Stimulated activated CD4-positive, alpha-beta T cell treated with anti-CD3 and anti-CD28 coated beads, TNF-alpha, amount 100 ng/mL, for 1 hour (primary cell): ENCODE measurements around the gene KCNMA1.

Experiments used
- DNase-seq, 3 donors: peaks; one replicate each; pipeline ENCODE4 v3.0.0-alpha.2; 2020; ENCODE audit warnings: low read depth in 3 of 3, low spot score in 1 of 3

The KCNMA1 gene

DNA sequence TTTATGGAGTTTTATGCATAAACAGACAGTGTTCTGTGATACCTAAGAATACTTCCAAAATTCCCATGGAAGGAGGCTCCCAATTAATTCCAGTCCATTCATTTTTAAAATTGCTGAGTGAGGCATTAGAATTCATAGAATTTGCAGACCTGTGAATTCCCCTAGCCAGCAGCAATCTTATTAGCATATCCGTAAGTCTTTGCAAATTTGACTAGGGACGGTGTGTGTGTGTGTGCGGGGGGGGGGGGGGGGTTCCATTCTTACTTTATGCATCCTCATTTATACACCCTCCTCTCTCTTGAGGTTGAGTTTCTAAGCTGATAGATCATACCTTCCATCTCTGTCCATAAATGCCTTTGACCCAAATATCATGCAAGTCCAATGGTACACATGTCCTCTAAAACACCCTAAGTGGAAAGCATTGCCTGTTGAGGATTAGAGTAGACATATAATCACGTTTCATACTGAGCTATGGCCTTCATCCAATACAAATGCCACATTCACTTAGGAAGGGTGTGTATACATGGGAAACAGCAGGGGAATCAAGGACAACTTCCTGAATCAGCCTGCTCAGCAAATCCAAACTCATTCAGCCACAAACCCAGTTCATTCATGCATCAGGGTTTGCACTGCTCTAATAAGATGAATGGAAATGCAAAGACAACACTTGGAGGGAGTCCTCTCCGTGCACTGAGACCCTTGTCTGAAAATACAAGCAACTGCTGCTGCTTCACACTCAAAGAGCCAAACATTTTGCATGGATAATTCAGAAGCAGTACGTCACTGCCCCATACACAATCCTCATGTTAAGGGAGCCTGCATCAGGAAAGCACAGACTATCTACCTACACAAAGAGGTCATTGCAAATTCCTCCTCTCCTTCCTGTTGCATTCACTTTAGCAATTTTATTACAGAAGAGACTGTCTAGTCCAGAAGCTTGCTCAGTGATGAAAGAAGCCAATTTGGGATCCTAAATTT lies 350.8 kb downstream of the KCNMA1 start:
- no peak for DNase-seq

DNA sequence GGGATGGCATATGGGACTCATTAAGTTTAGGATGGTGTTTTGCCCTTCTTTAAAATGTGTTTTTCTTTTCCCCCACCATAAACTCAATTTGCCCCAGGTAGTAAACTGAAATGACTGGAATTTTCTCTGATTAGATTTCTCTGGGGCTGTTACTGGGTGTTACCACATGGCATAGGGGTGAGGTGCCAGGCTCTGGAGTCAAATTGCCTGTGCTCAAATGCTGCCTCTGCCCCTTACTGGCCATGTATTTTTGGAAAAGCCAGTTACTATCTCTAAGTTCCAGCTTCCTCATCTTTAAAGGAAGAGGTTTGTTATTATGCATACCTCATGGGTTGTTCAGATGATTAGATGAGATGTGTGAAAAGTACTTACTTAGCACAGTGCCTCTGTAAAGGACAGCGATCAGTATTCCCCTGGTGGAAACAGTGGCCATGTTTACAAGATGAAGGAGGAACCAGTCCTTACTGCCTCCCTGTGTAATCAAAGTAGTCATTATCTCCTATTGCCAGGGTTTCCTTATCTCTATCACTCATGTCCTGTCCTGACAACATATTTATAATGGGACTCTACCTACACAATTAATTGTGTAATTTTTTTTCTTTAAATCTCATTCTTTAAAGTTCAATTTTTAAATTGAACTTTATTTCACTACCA lies 352.0 kb downstream of the KCNMA1 start:
- DNase-seq = no peak

DNA sequence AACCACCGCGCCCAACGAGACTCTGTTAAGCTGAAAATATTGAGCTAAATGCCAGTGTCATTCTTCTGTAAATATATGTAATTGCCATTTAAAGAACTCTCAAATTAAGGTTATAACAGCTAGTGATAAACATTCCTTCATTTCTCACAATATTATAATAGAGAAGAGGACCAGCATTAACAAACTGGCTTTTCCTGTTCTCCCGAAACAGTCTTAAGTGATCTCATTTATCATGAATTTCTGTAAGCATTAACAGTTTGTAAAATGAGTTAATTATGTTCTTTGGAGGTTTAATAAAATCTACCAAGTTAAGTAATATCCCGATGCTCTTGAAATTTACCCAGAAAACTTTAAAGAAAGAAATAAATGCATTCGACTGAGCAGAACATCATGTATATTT lies 352.8 kb downstream of the KCNMA1 start:
- no peak for DNase-seq

DNA sequence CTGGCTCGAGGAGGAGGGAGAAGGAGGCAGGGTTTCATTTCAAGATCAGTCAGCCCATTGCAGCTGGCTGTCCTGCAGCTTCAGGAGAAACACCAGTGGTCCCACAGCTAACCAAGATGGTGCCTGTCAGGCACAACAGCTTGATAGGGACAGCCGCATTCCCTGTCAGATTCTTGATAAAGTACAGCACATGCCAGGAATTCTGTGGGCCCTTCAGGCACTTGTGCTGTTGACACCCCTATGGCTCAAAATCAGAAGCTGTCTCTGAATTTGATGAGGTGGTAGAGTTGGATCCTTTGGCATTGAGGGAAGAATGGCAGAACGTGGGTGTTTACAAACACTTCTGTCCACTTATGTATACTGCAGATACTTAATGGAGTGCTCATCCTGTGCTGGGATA lies 354.3 kb downstream of the KCNMA1 start:
- no peak for DNase-seq

DNA sequence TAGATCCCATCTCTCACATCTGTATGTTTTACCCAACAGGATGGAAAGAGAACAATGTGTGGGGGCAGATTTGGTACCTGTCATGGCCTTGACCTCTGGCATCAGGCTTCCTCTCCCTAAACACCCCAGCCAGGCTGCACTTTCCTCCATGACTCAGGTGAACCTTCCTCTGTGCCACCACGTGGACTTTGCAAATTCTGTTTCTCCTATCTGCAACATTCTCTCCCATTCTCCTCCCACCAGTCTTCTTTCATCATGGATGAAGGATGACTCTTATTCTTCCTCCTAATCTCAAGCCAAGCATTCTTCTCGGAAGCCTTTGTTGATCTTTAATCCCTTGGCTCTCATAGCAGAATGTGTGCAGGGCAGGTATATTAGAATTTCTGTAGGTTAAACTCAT lies 355.4 kb downstream of the KCNMA1 start:
- no peak for DNase-seq

DNA sequence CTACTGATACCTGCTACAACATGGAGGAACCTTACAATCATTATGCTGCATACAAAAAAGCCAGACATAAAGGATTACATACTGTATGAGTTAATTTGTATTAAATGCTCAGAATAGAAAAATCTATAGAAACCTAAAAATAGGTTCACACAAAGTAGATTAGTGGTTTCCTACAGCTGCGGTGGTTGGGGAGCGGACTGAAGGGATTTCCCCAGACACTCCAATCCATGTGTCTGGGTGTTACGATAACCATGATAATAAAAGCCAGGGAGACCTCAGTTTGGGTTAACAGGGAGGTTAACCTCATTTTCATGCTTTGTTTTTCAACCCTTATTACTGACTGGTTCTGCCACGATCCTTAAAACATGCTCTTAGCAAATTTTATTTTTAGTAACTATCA lies 355.9 kb downstream of the KCNMA1 start:
- DNase-seq = no peak

DNA sequence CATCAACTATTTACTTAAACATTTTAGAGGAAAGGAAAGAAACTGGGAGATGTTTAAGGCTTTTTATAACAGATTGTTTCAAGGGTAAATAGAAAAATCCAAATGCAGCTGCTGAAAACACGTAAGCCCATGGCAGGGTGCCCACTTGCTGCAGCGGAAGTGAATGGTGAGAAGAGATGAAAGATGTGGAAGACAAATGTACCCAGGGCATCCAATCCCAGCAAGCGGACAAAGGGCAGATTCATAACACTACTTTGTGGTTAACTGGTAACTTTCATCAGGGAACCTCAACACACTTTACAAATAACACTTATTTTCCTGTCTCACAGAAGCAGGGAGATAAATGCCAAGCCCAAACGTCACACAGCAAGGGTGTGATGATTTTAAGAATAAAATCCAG lies 358.4 kb downstream of the KCNMA1 start:
- DNase-seq = no peak

DNA sequence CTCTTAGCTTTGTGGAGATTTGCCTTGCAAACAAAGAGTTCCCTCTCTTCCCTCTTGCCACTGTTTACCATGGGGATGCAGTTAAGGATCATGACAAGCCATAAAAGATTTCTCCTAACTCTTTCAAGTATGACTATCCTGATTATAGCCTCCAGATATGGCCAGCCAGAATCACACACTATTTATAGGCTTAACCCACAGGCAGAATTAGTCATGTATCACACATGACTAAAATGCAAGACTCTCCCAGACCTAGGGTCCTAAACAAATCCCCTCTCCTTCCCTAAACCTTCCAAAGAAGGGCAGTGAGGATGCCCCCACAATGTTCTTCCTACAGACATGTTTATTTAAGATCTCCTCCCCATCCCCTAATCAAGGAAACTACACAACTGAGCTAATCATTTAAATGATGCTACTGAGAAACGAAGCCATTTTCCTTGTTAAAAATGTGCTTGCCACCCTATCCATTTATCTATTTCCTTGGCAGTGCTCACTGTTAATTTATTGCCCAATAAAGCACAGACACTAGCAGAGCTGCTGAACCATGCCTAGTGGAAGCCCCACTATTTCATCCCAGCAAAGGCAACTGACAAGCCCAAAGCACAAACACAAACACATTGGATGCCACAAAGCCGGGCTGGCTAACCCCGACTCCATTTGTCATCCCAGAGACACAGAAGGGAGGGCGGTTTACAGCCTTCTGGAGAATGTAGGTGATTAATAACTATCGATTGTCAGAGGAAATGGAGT lies 363.4 kb downstream of the KCNMA1 start:
- no peak for DNase-seq

DNA sequence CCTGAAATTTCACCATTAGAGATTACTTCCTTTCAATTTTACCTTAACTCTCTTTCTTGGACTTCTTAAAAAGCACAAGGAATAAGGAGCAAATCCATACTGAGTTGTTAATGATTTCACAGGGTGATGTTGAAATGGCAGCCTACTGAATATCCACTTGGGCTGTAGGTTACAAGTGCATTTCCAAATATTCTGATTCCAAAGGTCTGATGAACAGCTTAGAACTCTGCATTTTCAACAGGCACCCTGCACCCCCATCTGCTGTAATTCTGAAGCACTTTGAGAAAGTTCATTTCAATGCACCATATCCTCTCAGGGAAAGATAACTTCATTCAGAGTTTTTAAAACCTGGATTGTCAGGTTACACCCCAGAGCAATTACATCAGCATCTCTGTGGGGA lies 368.4 kb downstream of the KCNMA1 start:
- no peak for DNase-seq

DNA sequence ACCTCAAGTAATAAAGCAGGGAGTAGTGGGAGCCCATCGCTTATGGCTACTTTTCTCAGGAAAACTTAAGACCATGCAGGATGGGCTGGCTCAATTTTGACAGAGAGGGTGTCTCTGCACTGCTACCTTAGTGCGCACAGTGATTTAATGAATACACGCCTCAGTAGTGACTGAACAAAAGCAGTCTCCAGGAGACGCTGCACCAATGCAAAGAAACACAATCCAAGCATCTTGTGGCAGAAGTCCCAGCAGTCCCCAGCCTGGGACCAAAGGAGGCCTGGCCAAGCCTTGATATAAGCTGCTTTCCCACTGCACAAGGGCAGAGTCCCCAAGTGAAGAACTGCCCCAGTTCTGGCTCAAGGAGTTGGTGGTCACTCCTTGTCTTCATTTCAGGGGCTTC lies 368.9 kb downstream of the KCNMA1 start:
- DNase-seq = no peak

DNA sequence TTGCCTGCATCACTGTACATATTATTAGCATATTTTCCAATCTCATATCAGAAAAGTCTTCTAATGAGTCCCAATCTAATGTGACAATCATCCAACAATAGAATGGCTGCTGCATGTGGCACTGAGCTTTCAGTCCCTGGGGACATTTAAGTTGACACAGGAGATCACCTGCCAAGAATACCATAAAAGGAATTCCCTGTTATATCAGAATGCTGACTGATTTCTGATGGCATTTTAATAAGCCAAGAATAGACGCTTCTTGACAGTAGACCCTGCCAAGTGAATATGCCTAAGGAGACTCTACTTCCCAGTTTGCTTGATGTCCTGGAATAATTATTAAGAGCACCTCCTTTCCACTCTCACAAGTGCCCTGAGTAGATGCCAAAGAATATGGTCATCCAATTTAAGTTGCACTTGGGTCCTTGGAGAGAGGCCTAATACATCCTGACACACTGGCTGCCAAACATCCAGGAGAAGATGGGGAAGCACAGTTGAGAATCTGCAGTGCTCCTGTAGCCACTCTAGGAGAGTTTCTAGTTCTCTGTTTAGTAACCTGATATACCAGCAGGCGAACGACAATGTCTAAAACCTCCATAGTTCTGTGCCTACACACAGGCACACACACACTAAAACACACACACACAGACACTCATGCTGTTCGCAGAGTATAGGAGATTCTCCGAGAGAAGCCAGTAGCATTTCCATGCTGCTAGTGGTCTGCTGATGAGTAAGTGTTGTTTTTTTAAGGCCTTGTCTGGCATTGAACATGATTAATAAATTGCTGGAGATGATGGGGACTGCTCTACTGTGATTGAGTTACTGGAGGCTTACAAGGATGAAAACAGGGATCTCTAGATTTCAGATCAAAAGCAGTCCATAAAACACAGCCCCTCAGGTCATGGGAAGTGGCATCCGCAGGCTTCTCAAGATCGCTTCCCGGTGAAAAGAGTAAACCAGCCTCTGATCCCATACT lies 369.6 kb downstream of the KCNMA1 start:
- no peak for DNase-seq

DNA sequence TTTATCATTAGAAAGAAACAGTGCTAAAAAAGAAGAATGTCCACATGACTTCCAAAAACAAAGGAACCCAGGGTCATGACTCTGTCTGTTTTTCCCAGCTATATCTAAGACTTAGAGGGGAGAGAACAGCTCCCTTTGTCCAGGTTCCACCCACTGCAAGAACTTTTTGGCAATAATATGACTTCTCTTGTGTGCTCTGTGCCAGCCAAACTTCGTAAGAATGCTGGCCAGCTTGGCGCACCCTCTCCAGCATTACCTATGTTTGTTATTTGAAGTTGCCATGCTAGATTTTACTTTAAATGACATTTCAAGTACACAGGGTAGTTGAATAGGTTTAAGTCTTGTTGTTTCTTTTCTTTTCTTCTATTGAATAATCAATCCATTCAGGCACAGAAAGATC lies 371.4 kb downstream of the KCNMA1 start:
- DNase-seq = no peak

DNA sequence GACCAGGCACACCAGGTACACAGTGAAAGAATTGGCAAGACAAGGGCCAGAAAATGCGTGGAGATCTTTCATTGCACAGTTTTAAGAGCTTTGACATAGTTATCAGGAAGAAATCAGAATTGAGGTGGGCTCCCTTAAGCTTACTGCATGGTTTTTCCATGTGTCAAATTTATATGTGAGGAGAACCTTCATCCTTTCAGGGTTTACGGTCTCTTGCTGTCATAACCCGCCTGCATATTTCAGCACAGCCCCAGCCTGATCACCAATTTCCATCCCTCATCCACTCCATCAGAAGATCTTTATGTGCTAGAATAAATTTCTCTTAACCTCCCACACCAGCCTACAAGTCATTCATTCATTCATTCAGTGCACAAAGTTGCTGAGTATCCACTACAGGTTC lies 373.1 kb downstream of the KCNMA1 start:
- DNase-seq = no peak

DNA sequence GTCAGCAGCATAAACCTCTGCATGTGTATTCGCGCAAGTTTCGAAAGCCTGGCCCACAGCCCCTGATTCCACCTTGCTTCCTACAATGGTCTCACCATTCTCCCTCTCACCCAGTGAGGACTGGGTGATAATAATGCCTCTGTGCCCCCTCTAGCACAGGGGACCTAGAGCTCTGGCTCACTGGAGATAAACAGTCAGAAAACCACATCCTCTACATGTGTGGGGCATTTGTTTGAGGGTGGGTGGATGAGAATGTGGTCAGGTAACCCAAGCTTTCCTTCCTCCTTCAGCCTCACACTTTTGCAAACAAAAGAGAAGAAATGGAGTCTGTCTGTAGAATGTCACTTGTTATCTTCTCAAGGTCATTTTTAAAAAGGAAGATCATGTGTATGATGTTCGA lies 373.5 kb downstream of the KCNMA1 start:
- no peak for DNase-seq

DNA sequence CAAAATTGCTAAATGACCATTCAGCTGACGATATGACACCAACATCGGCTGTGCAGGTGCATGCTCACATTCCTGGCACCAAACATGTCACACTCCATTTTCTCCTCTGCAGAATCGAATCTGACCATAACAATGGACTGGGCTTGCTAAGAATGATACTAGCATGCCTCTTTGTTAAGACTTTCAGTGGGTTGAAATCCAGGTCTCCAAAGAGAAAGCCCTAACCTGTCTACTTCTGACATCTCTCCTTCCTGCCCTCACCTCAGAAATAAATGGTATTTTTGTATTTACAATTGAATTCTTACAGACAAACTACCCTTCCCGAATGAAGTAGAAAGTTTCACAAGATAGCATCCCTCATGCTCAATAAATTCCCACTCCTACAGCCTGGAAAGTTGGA lies 373.9 kb downstream of the KCNMA1 start:
- DNase-seq = no peak

DNA sequence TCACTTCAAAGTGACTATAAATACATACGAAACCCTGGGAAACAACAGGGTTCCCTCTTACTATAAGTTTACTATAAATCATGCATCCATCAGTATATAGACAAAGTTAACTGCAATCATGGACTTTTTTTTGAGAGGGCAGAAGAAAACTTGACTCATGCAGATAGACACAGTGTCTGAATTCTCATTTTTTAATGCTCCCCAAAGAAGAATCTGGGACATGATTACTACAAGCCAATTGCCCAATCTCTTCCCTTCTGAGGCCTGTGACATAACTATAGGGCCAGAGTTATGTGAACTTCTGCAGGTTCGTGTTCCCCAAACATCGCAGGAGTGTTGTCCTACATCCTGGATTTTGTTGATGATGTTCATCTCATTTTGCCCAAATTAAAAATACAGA lies 376.5 kb downstream of the KCNMA1 start:
- no peak for DNase-seq

DNA sequence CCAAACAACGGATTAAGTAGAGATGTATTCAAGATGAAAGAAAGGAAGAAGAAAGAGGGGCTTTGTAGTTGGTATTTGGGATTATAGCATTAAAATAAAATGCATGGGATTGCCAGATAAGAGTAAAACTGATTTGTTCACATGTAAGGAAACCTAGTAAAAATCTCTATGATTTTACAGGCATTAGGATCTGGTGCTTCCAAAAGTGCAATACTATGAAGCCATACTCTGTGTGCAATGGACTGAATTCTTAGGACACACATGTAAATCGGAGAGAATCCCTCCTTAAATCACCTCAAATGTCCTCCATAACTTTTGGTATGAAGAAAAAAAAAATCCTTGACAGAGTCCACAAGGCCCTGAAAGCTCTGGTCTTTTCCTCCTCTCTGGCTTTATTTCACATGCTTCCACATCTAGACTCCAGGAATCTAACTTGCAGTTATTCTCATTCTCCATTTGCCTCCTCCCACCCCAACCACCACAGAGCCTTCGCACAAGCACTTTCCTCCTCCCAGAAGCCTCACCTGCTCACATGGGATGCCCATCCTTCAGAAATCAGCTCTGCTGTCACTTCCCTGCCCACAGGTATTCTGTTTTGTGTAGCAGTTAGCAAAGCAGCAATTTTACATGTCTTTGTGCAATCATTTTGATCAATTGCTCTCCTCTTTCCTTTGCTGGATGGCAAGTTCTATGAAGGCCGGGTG lies 378.3 kb downstream of the KCNMA1 start:
- no peak for DNase-seq

DNA sequence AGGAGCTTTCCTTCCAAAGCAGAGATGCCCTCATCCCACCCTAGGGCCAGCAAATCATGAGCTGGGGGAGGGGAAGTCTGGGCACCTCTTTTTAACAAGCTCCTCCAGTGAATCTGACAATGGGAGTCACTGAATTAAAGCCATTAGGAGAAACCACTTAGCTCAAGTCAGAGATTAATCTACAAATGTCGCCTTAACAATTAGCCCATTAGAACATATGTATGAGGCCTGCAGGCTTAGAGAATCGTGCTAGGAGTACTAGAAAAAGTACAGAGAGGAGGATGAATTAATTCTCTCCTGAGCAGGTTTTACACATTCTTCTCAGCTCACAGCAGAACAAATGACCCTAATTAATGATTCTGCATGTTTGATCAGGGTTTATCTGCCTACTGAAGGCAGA lies 381.3 kb downstream of the KCNMA1 start:
- DNase-seq = no peak

DNA sequence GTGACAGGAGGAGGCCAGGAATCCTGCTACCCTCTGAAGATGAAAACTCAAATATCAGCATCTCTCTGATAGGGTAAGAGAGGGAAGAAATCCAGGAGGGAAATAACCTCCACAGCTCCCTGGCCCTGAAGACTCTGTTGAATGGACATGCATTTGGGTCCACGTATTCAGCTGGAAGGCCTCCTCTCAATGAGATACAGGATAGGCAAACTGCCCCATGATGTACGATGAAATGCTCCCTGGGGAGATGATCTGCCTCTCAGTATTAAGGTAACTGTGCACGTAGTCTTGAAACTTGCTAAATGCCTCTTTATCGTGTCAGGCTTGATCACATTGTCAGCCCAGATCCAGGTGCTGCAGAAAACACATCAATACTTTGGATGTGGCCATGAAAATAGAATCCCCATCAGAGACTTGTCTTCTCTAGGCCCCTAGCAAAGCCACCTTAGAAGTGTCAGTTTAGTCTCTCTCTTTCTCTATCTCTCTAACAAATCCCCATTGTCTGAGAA lies 384.0 kb downstream of the KCNMA1 start:
- no peak for DNase-seq

DNA sequence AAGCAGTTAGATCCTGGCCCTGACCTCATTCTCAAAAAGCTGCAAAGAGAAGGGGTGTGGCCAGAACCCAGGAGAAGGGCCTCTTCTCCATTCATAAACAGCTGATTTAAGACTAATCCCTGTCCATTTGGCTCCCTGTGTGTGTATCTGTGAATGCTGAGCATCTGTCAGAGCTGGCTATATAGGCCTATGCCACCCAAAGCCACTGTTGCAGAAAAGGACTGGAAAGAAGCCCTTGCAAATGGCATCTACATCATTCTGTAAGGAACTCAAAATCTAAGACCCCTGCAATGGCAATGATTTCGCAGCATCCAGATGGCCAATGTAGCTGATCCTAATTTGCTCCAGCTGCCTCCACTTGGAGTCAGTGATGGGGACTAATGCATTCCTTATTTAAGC lies 384.5 kb downstream of the KCNMA1 start:
- no peak for DNase-seq
